ENCODE results near the gene MLF2.
"Not testable (repeated sequence)": the region's sequence is repeated elsewhere in the genome, so short reads cannot be mapped to it uniquely, and the experiment has no call there.

The MLF2 gene

DNA sequence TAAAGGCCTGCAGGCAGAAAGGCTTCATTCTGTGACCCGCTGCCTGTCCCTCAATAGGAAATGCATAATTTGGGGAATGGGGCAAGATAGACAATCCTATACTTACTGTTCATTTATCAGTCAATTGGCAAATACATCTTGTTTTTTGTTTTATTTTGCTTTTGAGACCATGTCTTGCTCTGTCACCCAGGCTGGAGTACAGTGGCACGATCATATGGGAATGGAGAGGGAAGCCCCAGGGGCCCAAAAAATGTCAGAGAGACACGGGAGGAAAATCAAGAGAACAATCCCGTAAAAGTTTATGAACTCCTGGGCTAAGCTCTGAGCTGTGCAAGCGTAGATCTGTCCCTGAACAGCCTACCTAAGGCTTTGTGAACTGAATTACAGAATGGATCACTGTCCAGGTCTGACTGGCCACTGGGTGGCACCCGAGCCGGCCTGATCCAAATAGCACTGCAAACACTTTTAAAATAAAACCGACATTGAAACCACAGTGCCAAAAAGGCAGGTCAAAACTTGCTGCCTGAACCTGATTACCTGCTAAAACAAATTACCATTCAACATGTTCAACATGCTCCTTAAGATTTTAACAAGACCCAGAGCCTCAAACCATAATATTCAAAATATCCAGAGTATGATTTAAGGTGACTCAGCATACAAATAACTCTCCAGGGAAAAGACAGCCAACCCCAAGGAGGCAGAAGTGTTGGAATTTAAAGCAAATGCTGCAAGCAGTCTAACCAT is 17.3 kb downstream of the MLF2 start:
- no peak for DNase-seq (ENCODE audit: extremely low read depth in 1 of 2, low read depth in 1 of 2)

DNA sequence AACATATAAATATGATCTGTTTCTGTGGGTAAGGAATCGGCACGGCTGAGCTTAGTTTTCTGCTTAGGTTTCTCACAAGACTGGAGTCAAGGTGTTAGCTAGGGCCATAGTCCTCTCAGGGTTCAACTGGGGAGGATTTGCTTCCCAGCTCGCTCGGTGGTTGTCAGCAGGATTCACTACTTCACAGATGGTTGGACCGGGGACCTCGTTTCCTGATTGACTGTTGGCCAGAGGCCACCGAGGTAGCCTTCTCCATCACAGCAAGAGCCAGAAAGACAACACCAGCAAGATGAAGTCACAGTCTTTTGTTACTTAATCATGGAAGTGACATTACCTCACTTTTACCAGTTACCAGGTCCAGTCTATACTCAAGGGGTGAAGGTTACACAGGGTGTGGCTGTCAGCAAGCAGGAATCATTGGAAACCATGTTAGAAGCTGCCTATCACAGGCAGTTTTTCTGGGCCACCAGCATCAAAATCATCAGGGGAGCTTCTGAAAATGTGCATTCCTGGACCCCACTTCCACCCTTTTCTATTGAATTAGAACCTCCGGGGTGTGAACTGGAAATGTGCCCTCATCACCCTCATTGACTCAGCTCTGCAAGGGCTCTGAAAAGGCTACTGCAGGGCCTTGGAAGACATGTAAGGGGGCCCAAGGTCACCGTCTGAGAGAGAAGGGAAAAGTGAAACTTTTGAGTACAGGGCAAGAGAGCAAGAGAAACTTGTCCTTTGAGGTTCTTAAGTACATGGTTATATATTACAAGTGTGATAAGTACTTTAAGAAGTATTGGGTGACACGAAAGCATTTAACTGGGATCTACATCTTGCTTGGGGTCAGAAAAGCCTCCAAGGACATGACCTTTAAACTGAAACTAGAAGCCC is 18.2 kb downstream of the MLF2 start:
- no peak for DNase-seq (ENCODE audit: extremely low read depth in 1 of 2, low read depth in 1 of 2)

- DNase-seq (ENCODE audit: extremely low read depth in 1 of 2, low read depth in 1 of 2) = no peak
These were observed 22.8 kb downstream of the MLF2 start for GRCh38 chr12:6730169-6730568.

DNA sequence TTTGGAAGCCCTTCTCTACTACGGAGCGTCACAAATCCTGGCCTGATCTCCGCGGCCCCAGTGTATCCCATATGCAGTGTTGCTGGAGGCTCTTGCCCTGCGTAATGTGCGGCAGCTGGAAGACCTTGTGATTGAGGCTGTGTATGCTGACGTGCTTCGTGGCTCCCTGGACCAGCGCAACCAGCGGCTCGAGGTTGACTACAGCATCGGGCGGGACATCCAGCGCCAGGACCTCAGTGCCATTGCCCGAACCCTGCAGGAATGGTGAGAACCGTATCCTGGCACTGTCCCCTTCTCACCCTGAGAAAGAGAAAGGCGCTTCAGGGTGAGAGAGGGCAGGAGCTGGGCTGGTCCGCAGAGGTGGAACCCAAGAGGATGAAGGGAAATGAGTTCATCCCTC is 23.8 kb downstream of the MLF2 start:
- DNase-seq (ENCODE audit: extremely low read depth in 1 of 2, low read depth in 1 of 2) = no peak

GRCh38 chr12:6725350-6725749 is 27.6 kb downstream of the MLF2 start:
- no peak for DNase-seq (ENCODE audit: extremely low read depth in 1 of 2, low read depth in 1 of 2)

GRCh38 chr12:6724409-6724797 is 28.5 kb downstream of the MLF2 start:
- no peak for DNase-seq (ENCODE audit: extremely low read depth in 1 of 2, low read depth in 1 of 2)

- peak; percentile 89 to 91 for DNase-seq (ENCODE audit: extremely low read depth in 1 of 2, low read depth in 1 of 2)
These were observed 29.1 kb downstream of the MLF2 start, which contains the start of gene COPS7A for GRCh38 chr12:6723607-6724408. COPS7A (plus strand) TSS chr12:6724046; CDS start chr12:6724657, 611 bp downstream.

GRCh38 chr12:6722863-6723262 is 30.1 kb downstream of the MLF2 start:
- no peak for DNase-seq (ENCODE audit: extremely low read depth in 1 of 2, low read depth in 1 of 2)

GRCh38 chr12:6716874-6717437 is 36.0 kb downstream of the MLF2 start:
- no peak for DNase-seq (ENCODE audit: extremely low read depth in 1 of 2, low read depth in 1 of 2)

- not testable (repeated sequence) for DNase-seq (ENCODE audit: extremely low read depth in 1 of 2, low read depth in 1 of 2)
These were observed 36.7 kb downstream of the MLF2 start for GRCh38 chr12:6716031-6716873.

- no peak for DNase-seq (ENCODE audit: extremely low read depth in 1 of 2, low read depth in 1 of 2)
These were observed 44.0 kb downstream of the MLF2 start for GRCh38 chr12:6708960-6709394.

DNA sequence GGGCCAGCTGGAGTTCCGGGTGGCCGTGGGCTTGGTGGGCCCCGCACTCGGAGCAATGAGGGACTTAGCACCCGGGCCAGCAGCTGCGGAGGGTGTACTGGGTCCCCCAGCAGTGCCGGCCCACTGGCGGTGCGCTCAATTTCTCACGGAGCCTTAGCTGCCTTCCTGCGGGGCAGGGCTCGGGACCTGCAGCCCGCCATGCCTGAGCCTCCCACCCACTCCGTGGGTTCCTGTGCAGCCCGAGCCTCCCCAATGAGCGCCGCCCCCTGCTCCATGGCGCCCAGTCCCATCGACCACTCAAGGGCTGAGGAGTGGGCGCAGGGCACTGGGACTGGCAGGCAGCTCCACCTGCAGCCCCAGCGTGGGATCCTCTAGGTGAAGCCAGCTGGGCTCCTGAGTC is 44.6 kb downstream of the MLF2 start:
- not testable (repeated sequence) for DNase-seq (ENCODE audit: extremely low read depth in 1 of 2, low read depth in 1 of 2)

- DNase-seq (ENCODE audit: extremely low read depth in 1 of 2, low read depth in 1 of 2) = no peak
These were observed 49.3 kb downstream of the MLF2 start for GRCh38 chr12:6703631-6704030.

DNA sequence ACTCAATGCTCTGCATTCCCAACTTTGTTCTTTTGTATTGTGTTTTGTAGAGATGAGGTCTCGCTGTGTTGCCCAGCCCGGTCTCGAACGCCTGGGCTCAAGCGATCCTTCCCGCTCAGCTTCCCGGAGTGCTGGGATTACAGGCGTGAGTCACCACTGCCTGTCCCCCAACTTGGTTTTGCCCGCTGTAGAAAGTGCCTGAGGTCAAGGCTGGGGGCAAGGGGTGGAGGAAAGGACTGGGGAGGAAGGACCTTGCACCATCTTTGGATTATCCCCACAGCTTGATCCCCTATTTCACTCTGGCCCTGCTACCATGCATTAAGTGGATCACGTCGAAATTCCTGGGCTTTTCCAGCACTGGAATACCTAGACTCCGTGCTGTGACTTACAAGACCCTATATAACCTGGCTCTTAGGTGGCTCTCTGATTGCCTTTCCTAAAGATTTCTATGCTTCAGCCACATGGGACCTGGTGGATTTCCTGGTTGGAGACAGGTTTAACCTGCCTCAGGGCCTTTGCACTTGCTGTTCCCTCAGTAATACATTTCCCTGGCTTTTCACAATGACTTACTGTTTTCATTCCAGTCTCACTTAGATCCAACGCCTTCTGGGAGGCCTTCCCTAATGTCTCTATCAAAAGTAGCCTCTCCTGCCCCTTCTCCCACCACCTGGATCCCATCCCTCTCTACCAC is 51.7 kb downstream of the MLF2 start:
- no peak for DNase-seq (ENCODE audit: extremely low read depth in 1 of 2, low read depth in 1 of 2)

- peak in 1 of 2 donors; percentile 50 for DNase-seq (ENCODE audit: extremely low read depth in 1 of 2, low read depth in 1 of 2)
These were observed 52.3 kb downstream of the MLF2 start, which contains the start of gene PIANP for GRCh38 chr12:6700646-6701051. PIANP (minus strand) TSS chr12:6700815; CDS start chr12:6698061, 2,754 bp downstream.

GRCh38 chr12:6699989-6700645 is 52.8 kb downstream of the MLF2 start:
- no peak for DNase-seq (ENCODE audit: extremely low read depth in 1 of 2, low read depth in 1 of 2)

DNA sequence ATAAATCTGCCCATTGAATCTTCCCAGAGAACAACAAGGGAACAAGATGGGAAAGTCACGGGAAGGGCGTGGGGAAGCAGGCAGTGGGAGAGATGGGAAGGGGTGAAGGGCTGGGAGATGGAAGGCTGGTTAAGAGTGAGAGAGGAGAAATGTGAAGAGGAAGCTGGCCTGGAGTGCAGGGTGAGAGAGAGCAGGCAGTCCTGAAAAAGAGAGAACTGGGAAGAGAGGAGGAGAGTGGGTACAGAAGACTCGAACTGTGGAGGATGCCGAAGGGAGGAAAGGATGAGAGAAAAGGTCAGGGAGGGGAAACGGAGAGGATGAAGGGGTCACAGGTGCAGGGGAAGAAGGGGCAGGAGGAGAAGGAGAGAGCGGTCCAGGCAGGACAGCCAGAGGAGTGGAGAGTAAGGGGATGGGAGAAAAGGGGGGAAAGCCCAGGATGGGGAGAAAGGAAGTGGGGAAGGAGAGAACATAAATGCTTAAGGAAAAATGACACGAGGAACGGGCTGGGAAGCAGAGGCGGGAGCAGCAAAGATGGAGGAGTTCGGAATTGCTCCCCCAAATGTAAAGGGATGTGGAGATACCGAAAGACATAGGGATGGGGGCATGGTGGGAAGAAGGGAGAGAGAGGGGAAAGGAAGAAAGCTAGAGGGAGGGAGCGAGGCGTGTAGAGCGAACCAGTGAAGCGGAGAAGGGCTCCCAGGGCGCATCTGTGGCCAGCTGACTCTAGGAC is 53.5 kb downstream of the MLF2 start:
- no peak for DNase-seq (ENCODE audit: extremely low read depth in 1 of 2, low read depth in 1 of 2)

Measured in activated CD8-positive, alpha-beta memory T cell treated with anti-CD3 and anti-CD28 coated beads for 1 hour (primary cell).